Inferior parietal cortex (tissue), 1 donor: ENCODE results near the gene HMCES.
"Not testable (repeated sequence)": the region's sequence is repeated elsewhere in the genome, so short reads cannot be mapped to it uniquely, and the experiment has no call there.

ENCODE experiments used
- DNase-seq: peaks from one replicate; pipeline ENCODE4 v3.0.0-alpha.2; 2016; ENCODE audit errors: extremely low spot score

HMCES gene

GRCh38 chr3:129257609-129258008, 21.1 kb upstream of the HMCES start:
- no peak for DNase-seq

DNA sequence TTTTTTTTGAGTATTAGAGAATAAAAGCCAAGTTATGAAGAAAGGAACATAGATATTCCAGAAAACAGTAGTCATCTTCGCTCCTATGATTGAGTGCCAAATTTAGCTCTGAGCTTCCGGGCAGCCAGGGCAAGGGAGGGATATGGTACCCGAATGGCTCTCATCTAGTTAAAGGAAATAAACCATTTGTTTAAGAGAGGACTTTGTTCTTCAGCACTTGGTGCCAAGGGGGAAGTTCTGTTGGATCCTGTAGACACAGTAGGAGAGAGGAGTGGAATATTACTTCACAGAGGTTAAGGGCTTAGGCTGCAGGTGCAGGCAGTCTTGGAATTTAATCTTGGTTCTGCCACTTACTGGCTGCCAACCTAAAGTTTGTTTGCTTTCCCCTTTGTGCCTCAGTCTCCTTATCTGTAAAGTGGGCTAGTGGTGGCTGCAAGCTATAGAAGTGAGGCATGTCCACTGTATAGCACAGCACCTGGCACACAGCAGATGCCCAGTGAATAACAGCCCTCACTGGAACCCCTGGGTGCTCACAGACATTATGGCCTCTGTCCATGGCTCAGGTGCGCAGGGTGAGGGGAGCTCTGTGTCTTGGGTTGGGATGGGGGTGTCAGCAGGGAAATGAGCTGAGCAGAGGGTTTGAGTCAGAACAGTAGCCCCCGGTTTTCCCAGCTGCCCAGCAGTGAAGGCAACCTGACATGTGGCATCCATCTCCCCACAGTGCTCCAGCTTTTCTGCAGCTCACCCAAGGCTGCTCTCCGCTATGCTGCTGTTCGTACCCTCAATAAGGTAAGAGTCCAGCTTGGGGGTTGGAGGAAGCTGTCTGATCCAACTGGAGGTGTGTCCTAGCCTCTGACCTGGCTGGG, 18.8 kb upstream of the HMCES start:
- no peak for DNase-seq

DNA sequence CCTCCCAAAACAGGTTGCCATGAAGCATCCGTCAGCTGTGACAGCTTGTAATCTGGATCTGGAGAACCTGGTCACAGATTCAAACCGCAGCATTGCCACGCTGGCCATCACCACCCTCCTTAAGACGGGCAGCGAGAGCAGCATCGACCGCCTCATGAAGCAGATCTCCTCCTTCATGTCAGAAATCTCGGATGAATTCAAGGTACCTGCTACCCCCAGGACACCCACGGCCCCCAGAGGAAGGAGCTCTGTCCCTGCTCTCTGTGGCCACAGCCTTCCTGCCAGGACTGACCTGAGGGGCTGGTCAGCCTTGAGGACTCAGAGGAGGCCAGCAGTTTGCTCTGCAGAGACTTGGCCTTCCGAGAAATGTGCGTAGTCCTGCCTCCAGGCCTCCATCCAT, 18.1 kb upstream of the HMCES start:
- DNase-seq = no peak

- no peak for DNase-seq
Observed at GRCh38 chr3:129261894-129262293, 16.8 kb upstream of the HMCES start.

DNA sequence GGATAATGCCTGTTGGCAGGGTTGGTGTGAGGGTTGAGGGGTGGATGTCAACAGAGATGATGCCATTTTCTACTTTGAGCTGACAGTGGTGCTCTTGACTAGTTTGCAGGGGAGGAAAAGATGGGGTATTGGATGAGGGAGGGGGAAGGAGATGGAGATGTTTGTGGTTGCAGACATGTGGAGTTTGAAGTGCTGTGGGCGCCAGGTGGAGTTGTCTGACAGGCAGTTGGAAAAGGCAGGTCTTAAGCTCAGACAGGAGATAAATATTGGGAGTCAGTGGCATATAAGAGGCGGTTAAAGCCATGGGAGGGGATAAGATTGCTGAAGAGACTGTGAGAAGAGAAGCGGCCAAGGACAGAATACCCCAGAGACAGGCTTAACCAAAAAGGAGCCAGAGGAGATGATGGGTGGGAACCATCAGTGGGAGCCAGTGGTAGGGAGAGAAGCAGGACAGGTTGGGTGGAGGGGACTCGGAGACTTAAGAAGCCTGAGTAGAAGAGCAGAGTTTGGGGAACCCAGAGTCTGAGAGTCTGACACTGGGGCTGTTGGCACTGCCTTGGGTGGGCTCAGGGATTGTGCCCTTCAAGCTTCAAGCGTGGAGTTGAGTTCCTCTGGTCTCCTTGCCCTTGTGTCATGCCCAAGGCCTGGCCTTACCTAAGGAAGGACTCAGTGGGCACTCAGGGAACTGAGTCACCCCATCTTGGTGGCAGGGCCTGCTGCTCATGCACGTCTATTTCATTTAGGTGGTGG, 15.3 kb upstream of the HMCES start:
- no peak for DNase-seq

GRCh38 chr3:129264994-129265393, 13.7 kb upstream of the HMCES start:
- not testable (repeated sequence) for DNase-seq

- no peak for DNase-seq
Observed at GRCh38 chr3:129266651-129267050, 12.0 kb upstream of the HMCES start.

DNA sequence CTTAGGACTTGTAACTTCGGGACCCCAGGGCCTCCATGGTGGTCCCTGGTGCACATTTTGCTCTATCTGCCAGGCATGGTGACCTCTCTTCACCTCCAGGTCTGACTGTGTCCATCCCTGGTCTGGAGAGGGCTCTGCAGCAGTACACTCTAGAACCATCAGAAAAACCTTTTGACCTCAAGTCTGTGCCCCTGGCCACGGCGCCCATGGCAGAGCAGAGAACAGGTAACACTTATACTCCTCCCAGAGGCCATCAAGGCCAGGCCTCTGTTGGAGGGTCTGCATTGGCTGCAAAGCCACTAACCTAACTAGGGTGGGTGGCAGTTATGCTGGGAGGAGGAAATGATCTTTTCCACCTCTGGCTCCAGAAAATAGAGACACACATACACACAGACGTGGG, 10.3 kb upstream of the HMCES start:
- no peak for DNase-seq

- no peak for DNase-seq
Observed at GRCh38 chr3:129271674-129272073, 7.0 kb upstream of the HMCES start.

- no peak for DNase-seq
Observed at GRCh38 chr3:129276385-129276784, 2.3 kb upstream of the HMCES start.

- no peak for DNase-seq
Observed at GRCh38 chr3:129277829-129278271, 820 bp upstream of the HMCES start.

DNA sequence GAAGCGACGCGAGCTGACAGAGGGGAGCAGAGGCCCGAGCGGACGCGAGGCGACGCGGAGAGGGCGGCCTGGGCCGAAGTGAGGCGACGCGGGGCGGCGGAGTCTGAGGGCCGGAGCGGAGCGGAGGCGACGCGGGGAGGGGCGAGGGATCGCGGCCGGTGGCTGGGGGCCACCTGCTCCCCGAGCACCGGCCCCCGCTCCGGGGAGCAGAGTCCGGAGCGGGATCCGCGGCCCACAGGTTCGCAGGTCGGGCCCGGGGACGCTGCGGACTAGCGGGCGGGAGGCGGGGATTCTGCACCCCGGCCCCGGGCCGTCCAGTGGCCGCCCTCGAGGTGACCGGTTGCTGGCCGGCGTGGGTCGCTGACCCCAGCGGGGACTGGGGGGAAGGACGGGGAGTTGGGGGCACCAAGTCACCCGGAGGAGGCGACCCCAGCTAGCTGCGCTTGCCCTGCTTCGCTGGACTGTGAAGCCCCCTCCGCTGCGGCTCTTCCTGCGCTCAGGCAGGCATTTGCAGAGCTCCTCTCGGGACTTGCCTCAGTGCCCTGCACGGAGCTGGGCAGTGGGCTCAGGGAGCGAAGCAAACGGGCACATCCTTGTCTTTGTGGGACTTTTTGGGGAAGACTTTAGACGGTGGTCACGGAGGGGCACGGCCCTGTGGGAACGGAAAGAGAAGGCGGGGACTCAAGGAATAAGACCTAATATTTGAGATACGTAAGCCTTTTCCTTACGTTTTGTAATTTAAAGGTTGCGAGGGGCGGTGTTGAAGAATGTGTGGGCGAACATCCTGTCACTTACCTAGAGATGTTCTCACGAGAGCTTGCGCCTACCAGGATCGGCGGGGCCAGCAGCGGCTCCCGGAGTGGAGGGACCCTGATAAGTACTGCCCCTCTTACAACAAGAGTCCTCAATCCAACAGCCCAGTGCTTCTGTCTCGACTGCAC, 566 bp downstream of the HMCES start:
- peak; percentile 8 for DNase-seq

DNA sequence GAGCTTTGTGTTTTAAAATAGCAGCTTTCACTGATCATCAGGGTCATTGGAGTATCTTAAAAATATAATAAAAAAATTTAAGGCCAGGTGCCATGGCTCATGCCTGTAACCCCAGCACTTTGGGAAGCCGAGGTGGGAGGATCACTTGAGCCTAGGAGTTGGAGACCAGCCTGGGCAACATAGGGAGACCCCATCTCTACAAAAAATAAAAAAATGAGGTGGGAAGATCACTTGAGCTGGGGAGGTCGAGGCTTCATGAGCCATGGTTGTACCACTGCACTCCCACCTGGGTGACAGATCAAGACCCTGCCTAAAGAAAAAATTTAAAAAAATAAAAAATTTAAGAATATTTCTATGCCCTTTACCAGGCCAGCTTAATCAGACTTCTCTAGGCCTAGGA, 1.5 kb downstream of the HMCES start:
- DNase-seq = no peak

DNA sequence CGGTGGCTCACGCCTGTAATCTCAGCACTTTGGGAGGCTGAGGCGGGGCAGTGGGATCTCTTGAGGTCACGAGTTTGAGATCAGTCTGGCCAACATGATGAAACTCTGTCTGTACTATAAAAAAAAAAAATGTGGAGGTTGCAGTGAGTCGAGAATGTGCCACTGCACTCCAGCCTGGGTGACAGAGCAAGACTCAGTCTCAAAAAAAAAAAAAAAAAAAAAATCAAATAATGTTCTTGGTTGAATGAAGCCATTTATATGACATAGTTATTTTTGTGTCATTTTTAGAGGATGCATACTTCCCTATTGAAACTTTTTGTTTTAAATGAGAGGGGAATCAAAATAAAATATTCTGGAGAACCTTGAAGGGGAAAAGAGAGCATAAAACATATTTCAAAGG, 3.1 kb downstream of the HMCES start:
- DNase-seq = no peak

- no peak for DNase-seq
Observed at GRCh38 chr3:129282727-129283327, 4.2 kb downstream of the HMCES start.

- DNase-seq = no peak
Observed at GRCh38 chr3:129286081-129286480, 7.4 kb downstream of the HMCES start.

DNA sequence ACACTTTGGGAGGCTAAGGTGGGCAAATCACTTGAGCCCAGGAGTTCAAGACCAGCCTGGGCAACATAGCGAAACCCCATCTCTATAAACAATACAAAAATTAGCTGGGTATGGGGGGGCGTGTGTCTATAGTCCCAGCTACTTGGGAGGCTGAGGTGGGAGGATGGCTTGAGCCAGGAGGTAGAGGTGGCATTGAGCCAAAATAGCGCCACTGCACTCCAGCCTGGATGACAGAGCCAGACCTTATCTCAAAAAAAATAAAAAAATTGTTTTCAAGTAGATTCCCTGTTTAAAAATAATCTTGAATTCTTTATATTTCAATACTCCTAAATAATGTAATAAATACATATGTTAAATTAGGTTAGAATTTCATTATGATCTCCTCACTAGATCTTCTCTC, 9.8 kb downstream of the HMCES start:
- DNase-seq = no peak

- DNase-seq = no peak
Observed at GRCh38 chr3:129289201-129289921, 10.7 kb downstream of the HMCES start.

- DNase-seq = no peak
Observed at GRCh38 chr3:129291236-129291886, 12.7 kb downstream of the HMCES start.

- no peak for DNase-seq
Observed at GRCh38 chr3:129295286-129295685, 16.6 kb downstream of the HMCES start.
